Measurements from ENCODE around the gene TBL1XR1.

TBL1XR1 gene

DNA sequence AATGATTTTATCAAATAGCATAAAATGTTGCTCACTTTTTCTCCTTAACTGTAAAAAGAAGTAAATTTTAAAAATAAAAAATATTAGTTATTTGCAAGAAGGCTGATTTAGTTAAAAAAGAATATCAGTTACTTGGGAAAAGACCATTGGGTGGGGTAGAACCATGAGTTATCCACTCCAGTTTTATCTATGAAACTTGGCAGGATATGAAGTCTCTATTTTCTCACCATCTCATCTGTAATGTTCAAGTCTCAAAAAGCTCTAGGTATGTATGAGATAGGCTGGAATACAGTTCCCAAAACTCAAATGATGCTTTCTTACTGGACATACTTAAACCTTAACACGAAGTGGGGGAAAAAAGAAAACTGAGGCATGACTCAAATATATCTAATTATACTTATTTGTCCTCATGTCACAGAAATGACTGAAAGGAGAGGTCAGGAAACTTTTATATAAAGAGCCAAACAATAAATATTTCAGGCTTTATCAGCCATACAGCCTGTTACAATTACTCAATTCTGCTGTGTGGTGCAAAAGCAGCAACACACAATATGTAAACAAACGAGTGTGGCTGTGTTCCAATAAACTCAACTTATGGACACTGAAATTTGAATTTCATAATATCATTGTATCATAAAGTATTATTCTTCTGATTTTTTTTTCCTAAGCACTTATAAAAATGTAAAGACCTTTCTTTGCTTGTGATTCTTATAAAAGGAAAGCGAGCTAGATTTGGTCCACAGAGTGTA lies 131.8 kb downstream of the TBL1XR1 start:
- no peak for DNase-seq (ENCODE audit: low read depth in 2 of 2)

DNA sequence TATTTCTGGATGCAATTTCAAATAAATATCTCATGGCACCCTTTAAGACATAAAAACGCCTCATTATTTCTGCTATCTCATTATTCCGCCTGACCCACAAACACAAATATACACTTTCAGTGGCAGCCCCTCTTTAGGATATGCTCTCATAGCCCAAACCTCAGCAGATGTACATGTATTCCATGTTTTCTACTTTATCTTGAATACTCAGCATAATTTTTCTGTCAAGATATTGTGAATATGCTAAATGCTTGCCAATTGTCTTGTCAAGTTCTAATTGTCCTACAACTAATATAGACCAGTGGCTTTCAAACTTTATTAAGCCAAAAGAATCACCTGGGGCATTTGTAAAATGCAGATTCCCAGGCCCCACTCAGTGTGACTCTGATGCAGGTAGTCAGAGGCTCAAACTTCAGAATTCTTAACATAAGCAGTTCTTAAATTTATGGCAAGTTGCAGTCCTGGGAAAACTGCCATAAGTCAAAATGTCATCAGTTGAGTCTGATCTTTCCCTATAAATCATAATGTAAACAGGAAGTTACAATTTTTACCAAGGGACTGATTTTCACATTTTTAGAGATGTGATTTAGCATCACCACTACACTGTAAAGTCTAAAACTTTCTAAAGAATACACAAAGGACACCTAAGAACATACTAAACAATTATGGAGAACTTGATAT lies 135.1 kb downstream of the TBL1XR1 start:
- DNase-seq (ENCODE audit: low read depth in 2 of 2) = no peak

- no peak for DNase-seq (ENCODE audit: low read depth in 2 of 2)
Observed at GRCh38 chr3:177061369-177061768, 135.9 kb downstream of the TBL1XR1 start.

- DNase-seq (ENCODE audit: low read depth in 2 of 2) = no peak
Observed at GRCh38 chr3:177060492-177060891, 136.8 kb downstream of the TBL1XR1 start.

DNA sequence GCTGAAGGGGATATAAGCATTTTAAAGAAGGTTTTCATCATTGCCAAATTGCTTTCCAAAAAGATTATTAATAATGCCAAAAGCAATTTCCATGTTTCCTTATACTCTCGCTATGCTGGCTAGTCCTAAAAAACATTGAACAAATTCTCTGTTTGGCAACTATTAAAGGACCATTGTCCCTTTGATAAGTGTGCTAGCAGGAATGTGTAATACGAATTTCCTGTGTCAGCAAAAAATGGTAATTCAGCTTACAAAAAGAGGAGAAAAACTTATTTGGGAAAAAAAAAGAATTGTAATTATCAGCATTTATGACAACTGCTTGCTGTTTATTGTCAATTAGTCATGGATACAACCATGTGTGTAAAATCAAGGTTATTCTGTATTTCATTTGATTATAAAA lies 138.6 kb downstream of the TBL1XR1 start:
- DNase-seq (ENCODE audit: low read depth in 2 of 2) = no peak

DNA sequence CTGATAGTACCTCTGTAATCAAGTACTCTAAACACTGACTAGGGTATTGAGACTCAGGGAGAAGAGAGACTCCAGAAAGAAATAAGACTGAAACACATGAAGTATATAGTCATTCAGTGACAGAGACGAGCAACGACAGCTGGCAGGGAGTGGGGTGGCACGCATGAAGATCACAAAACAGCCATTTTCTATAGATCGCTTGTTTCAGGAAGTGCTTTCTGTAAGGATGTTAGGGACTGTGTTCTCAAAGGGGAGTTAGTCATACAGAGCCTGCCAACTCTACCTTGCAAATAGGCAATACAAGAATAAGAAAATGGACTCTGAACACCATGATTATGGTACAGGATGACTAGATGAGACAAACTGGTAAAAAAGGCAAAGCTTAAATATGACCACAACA lies 139.5 kb downstream of the TBL1XR1 start:
- no peak for DNase-seq (ENCODE audit: low read depth in 2 of 2)

DNA sequence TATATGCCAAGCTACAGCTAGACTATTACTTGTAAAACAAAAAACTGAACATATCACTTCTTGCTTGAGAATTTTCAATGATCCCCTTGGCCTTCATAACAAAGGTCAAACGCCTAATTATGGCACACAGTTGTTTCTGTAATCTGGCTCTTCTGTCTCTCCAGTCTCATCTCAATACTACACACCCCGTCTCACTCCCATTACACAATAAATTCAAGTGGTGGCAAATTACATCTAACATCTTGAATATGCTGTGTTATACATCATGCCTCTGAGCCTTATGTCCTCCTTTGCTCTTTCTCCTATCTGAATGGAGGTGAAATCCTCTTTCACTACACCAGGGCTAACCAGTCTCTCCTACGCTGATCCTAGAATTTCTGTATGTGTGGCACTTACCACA lies 140.4 kb downstream of the TBL1XR1 start:
- DNase-seq (ENCODE audit: low read depth in 2 of 2) = no peak

GRCh38 chr3:177055605-177056571 lies 141.4 kb downstream of the TBL1XR1 start:
- no peak for DNase-seq (ENCODE audit: low read depth in 2 of 2)

- no peak for DNase-seq (ENCODE audit: low read depth in 2 of 2)
Observed at GRCh38 chr3:177053107-177053506, 144.2 kb downstream of the TBL1XR1 start.

- no peak for DNase-seq (ENCODE audit: low read depth in 2 of 2)
Observed at GRCh38 chr3:177051411-177051810, 145.9 kb downstream of the TBL1XR1 start.

GRCh38 chr3:177050501-177051237 lies 146.6 kb downstream of the TBL1XR1 start:
- no peak for DNase-seq (ENCODE audit: low read depth in 2 of 2)

DNA sequence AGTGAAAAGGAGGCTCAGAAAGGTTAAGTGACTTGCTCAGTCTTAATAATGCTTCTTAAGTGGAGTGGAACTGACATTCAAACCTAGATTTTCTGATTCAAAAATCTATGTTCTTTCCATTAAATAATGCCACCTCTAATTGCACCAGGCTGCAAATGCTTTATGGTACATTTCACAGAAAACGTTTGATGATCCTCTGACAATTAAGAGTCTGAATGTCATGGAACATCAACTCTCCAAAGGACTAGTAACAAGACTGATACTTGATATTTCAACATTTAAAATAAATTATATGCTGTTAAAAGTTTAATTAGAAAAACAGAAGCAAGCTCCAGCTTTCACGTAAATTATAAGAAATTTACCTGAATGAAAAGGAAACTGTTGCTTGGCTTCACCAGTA lies 151.5 kb downstream of the TBL1XR1 start:
- DNase-seq (ENCODE audit: low read depth in 2 of 2) = no peak

DNA sequence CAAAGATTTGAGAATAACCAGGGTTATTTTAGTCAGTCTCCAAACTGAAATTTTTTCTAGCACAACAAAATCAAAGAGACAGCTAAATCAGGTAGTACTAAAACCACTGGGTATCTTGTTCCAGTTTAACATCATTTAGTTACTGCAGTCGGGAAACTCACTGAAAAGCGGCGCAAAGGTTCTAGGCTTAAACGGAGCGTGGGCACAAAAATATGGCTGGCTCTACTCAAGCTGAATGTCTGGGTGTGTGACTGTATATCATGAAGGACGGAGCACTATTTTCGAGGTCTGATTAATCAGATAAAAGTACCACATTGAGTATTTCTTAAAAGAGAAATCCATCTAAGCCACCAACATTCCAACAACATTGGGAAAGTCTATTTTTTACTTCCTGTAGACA lies 152.1 kb downstream of the TBL1XR1 start:
- no peak for DNase-seq (ENCODE audit: low read depth in 2 of 2)

DNA sequence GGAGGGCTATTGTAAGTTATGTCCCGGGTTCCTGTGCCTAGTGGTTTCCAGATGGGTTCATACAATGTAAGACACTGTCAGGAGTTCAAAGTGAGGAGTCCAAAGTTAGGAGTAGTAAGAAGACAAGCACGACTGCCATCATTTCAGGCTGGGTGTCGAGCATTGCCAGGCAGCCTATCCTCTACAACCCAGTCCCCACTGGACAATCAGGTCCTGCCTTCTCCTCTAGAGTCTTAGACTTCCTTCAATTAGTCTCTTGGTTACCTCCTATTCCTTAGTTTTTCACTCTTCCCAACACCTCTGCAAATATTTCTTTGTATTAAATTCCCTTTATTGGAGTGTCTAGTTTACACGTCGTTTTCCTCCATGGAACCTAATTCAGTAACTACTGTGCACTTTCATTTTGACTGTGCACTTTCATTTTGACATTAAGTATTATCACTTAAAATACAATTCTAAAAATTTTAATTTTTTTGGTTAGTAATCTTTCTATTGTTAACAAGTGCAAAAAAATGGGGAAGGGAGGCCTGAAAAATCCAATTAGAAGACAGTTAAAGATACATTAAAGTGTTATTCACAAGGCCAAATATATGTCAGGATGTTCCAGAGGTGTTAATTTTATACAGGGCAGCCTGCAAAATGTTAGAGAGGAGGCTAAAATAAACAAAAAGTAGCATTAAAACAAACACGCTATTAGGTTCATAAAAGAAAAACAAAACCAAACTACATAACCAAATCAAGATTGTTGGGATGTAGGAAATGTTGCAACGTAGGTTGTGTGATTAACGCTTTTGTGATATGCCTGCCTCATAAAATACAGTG lies 155.3 kb downstream of the TBL1XR1 start:
- DNase-seq (ENCODE audit: low read depth in 2 of 2) = no peak

DNA sequence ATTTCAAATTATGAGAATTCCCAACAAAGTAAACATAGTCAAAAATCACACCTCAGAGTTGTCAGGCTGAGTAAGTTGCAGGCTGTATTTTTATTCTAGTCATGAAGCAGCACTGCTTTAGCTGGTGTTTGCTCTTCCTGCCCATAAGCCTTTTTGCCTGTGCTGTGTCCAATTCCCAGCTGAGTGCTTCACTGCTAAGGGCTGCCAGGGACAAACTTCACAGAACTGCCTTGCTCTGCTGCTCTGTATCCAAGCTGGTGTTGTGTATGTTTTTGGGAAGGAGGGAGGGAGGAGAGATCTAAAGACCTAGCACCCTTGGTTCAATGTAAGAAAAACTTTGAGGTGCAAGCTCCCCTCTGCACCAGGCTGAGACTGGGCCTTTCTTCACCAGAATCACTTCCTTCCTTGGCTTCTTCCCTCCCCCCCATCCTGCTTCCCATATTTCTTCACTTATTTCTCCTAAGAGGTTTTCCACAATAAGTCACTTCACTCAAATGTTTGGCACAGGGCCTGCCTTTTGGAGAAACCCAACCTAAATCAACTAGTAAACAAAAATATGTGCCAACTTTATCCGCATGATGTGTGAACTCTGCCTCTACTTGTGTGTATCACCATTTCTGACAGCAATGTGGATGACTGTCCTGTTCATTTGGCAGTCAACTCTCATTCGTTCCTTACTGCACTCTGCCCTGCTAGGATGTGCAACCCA lies 156.1 kb downstream of the TBL1XR1 start:
- no peak for DNase-seq (ENCODE audit: low read depth in 2 of 2)

- no peak for DNase-seq (ENCODE audit: low read depth in 2 of 2)
Observed at GRCh38 chr3:177039490-177040274, 157.6 kb downstream of the TBL1XR1 start.

DNA sequence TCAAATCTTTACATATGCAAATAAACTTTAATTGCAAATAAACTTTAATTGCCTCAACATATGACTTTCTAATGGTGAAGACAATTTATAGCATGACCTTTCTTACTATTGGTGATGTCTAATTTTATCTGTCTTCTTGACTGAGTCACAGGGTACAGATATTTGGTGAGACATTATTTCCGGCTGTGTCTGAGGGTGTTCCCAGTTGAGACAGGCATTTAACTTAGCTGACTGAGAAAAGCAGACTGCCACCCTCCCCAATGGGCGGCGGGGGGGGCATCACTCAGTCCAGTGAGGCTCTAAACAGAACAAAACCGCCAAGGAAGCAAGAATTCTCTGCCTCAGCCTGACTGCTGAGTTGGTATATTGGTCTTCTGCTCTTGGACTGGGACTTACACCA lies 160.0 kb downstream of the TBL1XR1 start:
- DNase-seq (ENCODE audit: low read depth in 2 of 2) = no peak

DNA sequence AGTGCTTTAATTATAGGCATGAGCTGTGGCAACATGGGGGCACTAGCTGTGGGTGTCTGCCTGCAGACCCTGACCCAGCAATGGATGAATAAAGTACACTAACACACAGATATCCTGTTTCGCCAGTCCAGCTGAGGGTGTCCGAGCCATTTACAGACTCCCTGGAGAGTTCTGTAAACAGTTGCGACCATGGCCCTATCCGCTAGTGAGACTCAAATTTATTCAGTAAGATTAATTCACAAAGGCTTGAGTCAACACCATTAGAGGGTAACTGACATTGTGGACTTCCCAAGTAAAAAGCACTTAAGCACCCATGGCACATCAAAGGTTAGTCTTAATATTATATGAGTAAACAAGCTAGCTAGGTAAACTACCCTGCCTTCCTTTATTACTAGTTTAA lies 161.6 kb downstream of the TBL1XR1 start:
- no peak for DNase-seq (ENCODE audit: low read depth in 2 of 2)

DNA sequence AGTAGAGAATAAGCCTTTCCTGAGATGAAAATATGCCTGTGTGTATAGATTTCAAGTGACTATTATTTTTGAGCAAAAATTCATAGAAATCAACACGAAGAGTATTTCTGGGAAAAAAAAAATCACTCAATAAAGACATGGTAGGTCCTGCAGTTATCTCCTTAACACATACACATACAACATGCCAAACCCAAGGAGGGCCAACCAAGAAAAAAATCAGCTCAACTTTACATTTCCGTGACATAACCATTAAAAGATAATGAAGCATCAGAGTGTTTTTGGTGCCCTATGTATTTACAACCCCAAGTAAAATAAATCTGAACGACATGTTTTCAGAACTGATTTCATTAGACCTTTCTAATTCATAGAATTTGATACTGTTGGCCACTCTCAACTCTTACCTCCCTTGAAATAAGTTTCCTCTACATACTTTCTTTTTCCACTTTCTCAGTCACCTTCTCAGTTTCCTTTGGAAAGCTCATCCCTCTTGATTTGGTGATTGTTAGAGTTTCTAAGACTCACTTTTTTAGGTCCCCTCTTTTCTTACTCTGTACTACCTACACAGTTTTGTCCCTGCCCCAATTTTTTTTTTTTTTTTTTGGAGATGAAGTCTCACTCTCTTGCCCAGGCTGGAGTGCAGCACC lies 162.3 kb downstream of the TBL1XR1 start:
- no peak for DNase-seq (ENCODE audit: low read depth in 2 of 2)
